Caco-2 (cell line): ENCODE results near the gene ATL1. TPM values are rescaled to one million over a fixed set of nuclear protein-coding genes. Genes with fewer than 3 reads are reported as not detected.

Experiments
- BruUV-seq: library from RNA; stranded (reverse); fragments of 400-500 nt; replicated peaks from 2 replicates; lab custom pipeline; 2021; lab: Mats Ljungman, UMichigan
- CTCF ChIA-PET: fragments of 300-600 bp; sonication (Branson Sonifier 250); formaldehyde crosslinking; loops from one replicate; lab custom pipeline; 2022; ENCODE audit warnings: antibody characterized with exemption; lab: Charles Lee
- POLR2A ChIA-PET: fragments of 300-600 bp; sonication (Branson Sonifier 250); formaldehyde crosslinking; loops from one replicate; lab custom pipeline; 2022; ENCODE audit warnings: antibody characterized with exemption; lab: Charles Lee
- DNase-seq, 2 experiments: peaks; one replicate each; pipeline versions ENCODE4 v3.0.0 to v3.0.0-alpha.2; 2020 to 2022
- H3K27me3 ChIP-seq: replicated peaks from 2 replicates; pipeline ENCODE4 v1.6.0; 2011; ENCODE audit warnings: low read length; ENCODE audit not compliant: control insufficient read depth, insufficient read depth
- H3K36me3 ChIP-seq: 2 replicates; pipeline ENCODE4 v1.5.1; 2011; ENCODE audit warnings: low read length; ENCODE audit not compliant: control insufficient read depth, insufficient read depth
- H3K4me1 ChIP-seq: fragments of 250-450 bp; sonication (Bioruptor Pico); 2 replicates; pipeline ENCODE4 v1.5.1; 2020; ENCODE audit warnings: mild to moderate bottlenecking
- H3K4me3 ChIP-seq: 2 replicates; pipeline ENCODE4 v1.5.1; 2011; ENCODE audit warnings: low read depth, mild to moderate bottlenecking, control low read depth, low read length
- H3K9me3 ChIP-seq: fragments of 250-450 bp; sonication (Bioruptor Pico); 2 replicates; pipeline ENCODE4 v1.5.1; 2020; ENCODE audit warnings: mild to moderate bottlenecking, moderate library complexity
- H3K27ac Mint-ChIP-seq: one replicate; pipeline ENCODE4 v1.8.0; 2022; ENCODE audit warnings: mixed read lengths; ENCODE audit not compliant: unreplicated experiment
- H3K27me3 Mint-ChIP-seq: one replicate; pipeline ENCODE4 v1.8.0; 2022; ENCODE audit warnings: mixed read lengths; ENCODE audit not compliant: insufficient read depth, unreplicated experiment
- H3K36me3 Mint-ChIP-seq: one replicate; pipeline ENCODE4 v1.8.0; 2022; ENCODE audit warnings: mild to moderate bottlenecking, mixed read lengths; ENCODE audit not compliant: insufficient read depth, unreplicated experiment
- H3K4me1 Mint-ChIP-seq: one replicate; pipeline ENCODE4 v1.8.0; 2022; ENCODE audit warnings: low read depth, mixed read lengths; ENCODE audit not compliant: unreplicated experiment
- H3K4me3 Mint-ChIP-seq: one replicate; pipeline ENCODE4 v1.8.0; 2022; ENCODE audit warnings: mild to moderate bottlenecking, moderate library complexity, mixed read lengths; ENCODE audit not compliant: unreplicated experiment
- H3K9me3 Mint-ChIP-seq: one replicate; pipeline ENCODE4 v1.8.0; 2022; ENCODE audit warnings: mixed read lengths; ENCODE audit not compliant: unreplicated experiment
- CTCF ChIP-seq, 2 experiments: fragments of 200-600 bp in 1 of 2; IDR thresholded peaks; 1 replicate in 1 of 2; 2 replicates in 1 of 2; pipeline versions ENCODE4 v1.5.1 to v1.8.0; 2011 to 2022; ENCODE audit warnings: antibody characterized with exemption in 1 of 2, control low read depth in 1 of 2, inconsistent platforms in 1 of 2, low read depth in 1 of 2, low read length in 1 of 2, mild to moderate bottlenecking in 1 of 2, moderate library complexity in 1 of 2; ENCODE audit not compliant: insufficient read depth in 1 of 2, severe bottlenecking in 1 of 2, unreplicated experiment in 1 of 2
- intact Hi-C: fragments of 100-400 bp; cut with micrococcal nuclease; formaldehyde crosslinking; loops from one replicate; pipeline ENCODE4 v1.10.0; 2022; ENCODE audit not compliant: unreplicated experiment
- total RNA-seq: library from RNA; stranded (reverse); gene quantifications from 2 replicates; pipeline ENCODE4 v1.2.3, GENCODE V29; 2022

Gene ATL1
- total RNA-seq, 1 experiment from 2014 or later = 1.1 TPM

- H3K27me3 ChIP-seq = no peaks in the 10 kb centered on the region
- no peaks in the 10 kb centered on the region for H3K9me3 ChIP-seq
- Mint-ChIP-seq H3K4me1 (no peaks in the 10 kb centered on the region), H3K9me3 (no peaks in the 10 kb centered on the region), H3K4me3 (no peak overlapping the region), H3K27me3 (no peaks in the 10 kb centered on the region), H3K36me3 (peaks cover 17% of the 10 kb centered on the region), H3K27ac (no peak overlapping the region)
- no peak for TF ChIP-seq CTCF (IDR thresholded peaks at IDR 0.05; ENCODE audit: insufficient read depth in 1 of 2, low read depth in 1 of 2, low read length in 1 of 2, severe bottlenecking in 1 of 2, unreplicated experiment in 1 of 2)
- ChIA-PET POLR2A (interaction anchor here (0.6 to 1.0 kb wide), 3 partner anchors 8 to 51 kb away, joined by 3 to 4 read pairs (median 3); no protein-coding TSS in a partner anchor), CTCF (interaction anchor here (0.6 to 1.1 kb wide), 2 partner anchors 105 to 776 kb away, joined by 3 to 5 read pairs; partner anchors contain the start of gene ARF6)
- H3K4me1 ChIP-seq = peaks cover 28% of the 10 kb centered on the region
- no peak for DNase-seq
- TSS peak; percentile 91 for BruUV-seq
- H3K4me3 ChIP-seq = peak overlapping the region; percentile 75
- intact Hi-C loops = no loop called here
- no peaks in the 10 kb centered on the region for H3K36me3 ChIP-seq
Observed at GRCh38 chr14:50668826-50669143, 108.8 kb downstream of the ATL1 start.

- Histone ChIP-seq H3K4me1 (peaks cover 28% of the 10 kb centered on the region), H3K4me3 (no peak overlapping the region), H3K36me3 (no peaks in the 10 kb centered on the region), H3K9me3 (no peaks in the 10 kb centered on the region), H3K27me3 (no peaks in the 10 kb centered on the region)
- TF ChIP-seq CTCF (IDR thresholded peaks at IDR 0.05; ENCODE audit: insufficient read depth in 1 of 2, low read depth in 1 of 2, low read length in 1 of 2, severe bottlenecking in 1 of 2, unreplicated experiment in 1 of 2) = no peak
- CTCF ChIA-PET = no interaction called here
- H3K27ac Mint-ChIP-seq = no peak overlapping the region
- no peak for DNase-seq
- H3K4me3 Mint-ChIP-seq = no peak overlapping the region
- no peaks in the 10 kb centered on the region for H3K27me3 Mint-ChIP-seq
- no peaks in the 10 kb centered on the region for H3K9me3 Mint-ChIP-seq
- peaks cover 5% of the 10 kb centered on the region for H3K4me1 Mint-ChIP-seq
- intact Hi-C loops = no loop called here
- POLR2A ChIA-PET = no interaction called here
- peaks cover 11% of the 10 kb centered on the region for H3K36me3 Mint-ChIP-seq
- BruUV-seq = no TSS peak
Observed at GRCh38 chr14:50669441-50669986, 109.6 kb downstream of the ATL1 start.

DNA sequence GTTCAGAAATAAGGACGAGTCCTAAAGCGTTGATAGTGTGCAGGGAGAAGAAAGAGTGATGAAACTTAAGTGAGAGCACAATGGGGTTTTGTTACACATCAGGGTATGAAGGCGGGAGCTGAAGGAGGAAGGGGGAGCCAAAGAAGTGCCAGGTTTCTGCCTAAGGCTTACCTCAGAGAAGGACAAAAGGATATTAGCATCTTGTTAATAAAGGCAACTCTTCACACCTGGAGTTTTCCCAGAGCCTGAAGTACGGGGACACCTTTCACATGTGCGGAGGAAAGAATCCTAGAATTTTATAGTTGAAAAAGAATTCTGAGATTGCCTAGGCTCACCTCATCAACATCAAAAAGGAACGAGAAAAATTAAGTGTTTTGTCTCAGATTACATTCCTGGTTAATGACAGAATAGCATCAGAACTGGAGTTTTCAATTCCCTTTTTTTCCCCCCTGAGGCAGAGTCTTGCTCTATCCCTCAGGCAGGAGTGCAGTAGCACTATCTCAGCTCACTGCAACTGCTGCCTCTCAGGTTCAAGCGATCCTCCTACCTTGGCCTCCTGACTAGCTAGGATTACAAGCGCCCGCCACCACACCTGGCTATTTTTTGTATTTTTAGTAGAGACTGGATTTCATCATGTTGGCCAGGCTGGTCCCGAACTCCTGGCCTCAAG, 110.4 kb downstream of the ATL1 start:
- CTCF ChIA-PET = no interaction called here
- H3K9me3 Mint-ChIP-seq = no peaks in the 10 kb centered on the region
- DNase-seq = no peak
- no peak overlapping the region for H3K4me3 ChIP-seq
- POLR2A ChIA-PET = no interaction called here
- intact Hi-C loops = no loop called here
- BruUV-seq = no TSS peak
- peaks cover 7% of the 10 kb centered on the region for H3K36me3 Mint-ChIP-seq
- H3K4me1 Mint-ChIP-seq = peaks cover 11% of the 10 kb centered on the region
- TF ChIP-seq CTCF (IDR thresholded peaks at IDR 0.05; ENCODE audit: insufficient read depth in 1 of 2, low read depth in 1 of 2, low read length in 1 of 2, severe bottlenecking in 1 of 2, unreplicated experiment in 1 of 2) = no peak
- H3K27ac Mint-ChIP-seq = no peak overlapping the region
- H3K4me3 Mint-ChIP-seq = no peak overlapping the region
- H3K27me3 Mint-ChIP-seq = no peaks in the 10 kb centered on the region
- H3K9me3 ChIP-seq = no peaks in the 10 kb centered on the region
- H3K4me1 ChIP-seq = peaks cover 33% of the 10 kb centered on the region
- H3K36me3 ChIP-seq = no peaks in the 10 kb centered on the region
- no peaks in the 10 kb centered on the region for H3K27me3 ChIP-seq
